Embryonic facial prominence (tissue), 1 donor: ENCODE measurements around the gene LRPPRC.
"Not testable (repeated sequence)": the region's sequence is repeated elsewhere in the genome, so short reads cannot be mapped to it uniquely, and the experiment has no call there.

ENCODE experiments used
- DNase-seq: peaks from one replicate; pipeline ENCODE4 v3.0.0-alpha.2; 2016; ENCODE audit errors: extremely low spot score

LRPPRC gene

DNA sequence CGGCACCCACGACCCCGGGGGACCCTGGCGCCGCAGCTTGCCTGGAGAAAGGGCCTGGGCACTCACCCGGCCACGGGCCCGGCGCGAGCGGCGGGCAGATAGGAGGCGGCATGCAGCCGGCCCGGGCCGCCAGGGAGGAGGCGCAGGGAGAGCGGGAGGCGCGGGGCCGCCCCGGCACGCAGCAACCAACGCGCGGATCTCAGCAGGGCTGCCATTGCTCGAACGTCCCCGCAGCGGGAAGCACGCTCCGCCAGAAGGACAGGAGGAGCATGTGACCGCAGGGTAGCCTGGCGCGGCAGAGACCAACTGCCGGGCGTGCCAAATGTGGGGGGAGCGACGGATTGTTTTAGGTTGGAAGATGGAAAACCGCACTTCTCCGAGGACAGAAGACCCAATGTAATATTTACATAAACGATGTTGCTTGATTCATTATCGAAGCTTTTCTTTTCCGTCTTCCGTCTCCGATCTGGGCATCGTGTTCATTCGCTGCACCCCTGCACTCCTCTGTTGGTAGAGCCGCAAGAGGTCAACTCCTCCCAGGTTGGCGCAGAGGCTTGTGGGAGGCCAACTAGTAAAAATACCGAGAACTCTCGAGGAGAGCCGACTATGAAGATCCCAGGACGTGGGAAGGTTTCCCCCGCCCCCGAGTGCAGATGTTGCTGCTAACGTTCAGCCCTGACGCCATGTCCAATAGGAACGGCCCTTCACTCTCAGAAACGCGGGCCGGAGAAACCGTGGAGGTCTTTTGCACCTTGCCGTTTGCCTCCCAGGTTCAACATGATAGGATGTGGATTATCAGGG lies at the start of gene LRPPRC:
TSS of gene LRPPRC (minus strand) at position 257 of the 801 bp plus-strand sequence. CDS start at position 215, 42 bp downstream.
- peak; percentile 95 for DNase-seq

DNA sequence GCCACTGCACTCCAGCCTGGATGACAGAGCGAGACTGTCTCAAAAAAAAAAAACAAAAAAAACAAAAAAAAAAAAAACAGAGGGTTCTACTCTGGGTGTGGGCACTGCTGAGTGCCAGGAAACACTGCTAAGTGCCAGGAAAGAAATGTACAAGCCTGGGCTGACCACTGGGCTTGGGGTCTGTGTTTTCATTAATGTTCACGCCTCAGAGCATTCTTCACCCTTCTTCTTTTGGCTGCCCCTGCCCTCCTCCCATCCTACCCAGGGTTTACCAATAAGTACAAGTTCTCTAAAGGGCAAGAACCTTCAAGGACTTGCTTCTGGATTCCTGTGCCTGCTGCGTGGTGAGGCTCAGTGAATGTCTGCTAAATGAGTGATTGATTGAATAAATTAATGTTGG lies 49.3 kb upstream of the LRPPRC start:
- no peak for DNase-seq

DNA sequence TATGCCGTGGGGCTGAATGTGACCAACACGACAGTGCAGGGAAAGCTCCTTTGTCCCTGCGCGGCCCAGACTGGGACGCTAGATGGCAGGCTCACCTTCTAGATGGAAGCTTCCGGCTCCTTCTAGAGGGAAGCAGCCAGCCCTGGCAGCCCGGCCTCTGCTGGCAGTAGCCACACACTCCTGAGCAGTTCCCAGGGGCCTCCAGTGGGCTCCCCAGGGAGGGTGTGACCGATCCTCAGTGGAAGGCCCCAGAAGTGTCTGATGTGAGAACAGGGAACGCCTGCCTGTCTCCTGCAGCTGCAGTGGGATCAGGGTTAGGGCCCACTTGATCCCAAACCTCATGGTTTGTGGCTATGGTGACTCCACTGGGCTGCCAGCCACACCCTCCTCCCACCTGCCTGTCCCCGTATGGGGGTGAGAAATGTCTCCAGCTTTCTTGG lies 48.5 kb upstream of the LRPPRC start:
- peak; percentile 16 for DNase-seq

DNA sequence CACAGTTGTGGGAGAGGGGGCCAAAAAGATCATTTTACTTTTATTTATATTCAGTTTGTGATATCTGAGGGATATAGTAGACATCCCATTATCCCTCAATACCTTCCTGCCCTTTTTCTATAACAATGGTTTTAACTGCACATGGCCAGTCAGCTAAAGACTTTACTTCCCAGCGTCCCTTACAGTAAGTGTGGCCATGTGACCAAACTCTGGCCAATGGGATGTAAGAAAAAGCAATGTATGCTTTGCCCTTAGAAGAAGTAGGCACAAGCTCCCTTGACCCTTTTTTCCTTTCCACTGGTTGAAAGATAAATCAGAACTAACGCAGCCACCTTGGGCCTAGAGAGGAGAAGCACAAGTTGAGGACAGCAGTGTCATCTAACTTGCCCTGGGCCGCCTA lies 44.6 kb upstream of the LRPPRC start:
- no peak for DNase-seq

DNA sequence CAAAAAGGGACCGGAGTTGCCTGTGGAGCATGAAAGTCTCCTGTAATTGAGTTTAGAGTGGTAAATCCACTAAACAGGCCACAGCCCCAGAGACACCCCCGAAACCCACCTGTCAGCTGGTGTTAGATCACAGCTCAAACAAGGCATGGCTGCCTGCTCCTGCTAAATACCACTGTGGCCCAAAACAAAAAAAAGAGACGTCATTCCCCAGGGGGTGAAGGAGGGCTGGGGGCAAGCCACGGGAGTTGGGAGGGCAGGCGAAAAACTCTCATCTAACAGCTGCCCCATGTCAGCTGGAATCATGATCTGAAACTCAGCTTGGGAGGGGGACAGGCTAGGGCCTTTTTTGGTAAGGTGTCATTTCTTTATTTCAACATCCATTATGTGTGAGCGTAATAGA lies 42.5 kb upstream of the LRPPRC start:
- DNase-seq = no peak

DNA sequence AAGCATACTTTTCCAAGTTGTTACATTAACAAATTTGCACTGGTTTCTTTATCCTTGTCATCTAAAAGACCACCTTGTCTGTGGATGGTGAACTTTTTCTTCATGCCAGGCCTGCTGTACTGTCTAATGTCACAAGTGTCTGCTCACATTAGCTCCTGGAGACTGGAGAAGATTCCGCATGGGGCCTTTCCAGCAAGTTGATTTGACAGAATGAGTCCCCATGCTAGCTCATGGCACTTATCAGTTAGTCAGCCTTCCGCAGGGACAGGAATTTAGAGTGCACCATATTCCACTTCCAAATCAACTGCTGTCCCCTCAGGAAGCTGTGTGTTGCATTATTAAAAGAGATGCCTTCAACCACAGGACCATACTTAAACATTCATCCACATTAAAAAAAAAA lies 41.4 kb upstream of the LRPPRC start:
- DNase-seq = no peak

DNA sequence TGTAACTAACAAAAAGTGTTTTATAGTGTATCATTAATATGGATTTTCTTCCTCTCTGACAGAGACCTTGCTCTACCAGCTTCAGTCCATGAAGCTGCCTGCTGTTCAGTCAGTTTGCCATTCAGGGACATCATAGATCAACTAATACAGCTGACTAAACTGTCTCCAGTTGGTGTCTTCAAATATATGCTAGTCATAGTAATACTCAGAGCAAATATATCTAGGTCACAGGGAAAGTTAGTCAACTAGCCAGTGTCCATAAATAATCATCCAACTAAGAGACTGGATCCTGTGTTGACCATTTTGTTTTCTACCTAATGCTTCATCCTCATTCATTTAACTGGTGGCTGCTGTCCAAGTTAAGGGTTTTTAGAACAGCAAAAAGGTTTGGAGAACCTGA lies 38.2 kb upstream of the LRPPRC start:
- DNase-seq = no peak

DNA sequence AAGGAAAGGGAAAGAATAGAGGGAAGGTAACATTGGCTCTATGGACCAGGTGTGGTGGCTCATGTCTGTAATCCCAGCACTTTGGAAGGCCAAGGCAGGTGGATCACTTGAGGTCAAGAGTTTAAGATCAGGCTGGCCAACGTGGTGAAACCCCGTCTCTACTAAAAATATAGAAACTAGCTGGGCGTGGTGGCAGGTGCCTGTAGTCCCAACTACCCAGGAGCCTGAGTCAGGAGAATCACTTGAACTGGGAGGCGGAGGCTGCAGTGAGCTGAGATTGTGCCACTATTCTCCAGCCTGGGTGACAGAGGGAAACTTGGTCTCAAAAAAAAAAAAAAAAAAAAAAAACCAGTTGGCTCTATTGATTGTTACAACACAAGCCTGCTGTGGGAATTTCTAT lies 31.3 kb upstream of the LRPPRC start:
- not testable (repeated sequence) for DNase-seq

DNA sequence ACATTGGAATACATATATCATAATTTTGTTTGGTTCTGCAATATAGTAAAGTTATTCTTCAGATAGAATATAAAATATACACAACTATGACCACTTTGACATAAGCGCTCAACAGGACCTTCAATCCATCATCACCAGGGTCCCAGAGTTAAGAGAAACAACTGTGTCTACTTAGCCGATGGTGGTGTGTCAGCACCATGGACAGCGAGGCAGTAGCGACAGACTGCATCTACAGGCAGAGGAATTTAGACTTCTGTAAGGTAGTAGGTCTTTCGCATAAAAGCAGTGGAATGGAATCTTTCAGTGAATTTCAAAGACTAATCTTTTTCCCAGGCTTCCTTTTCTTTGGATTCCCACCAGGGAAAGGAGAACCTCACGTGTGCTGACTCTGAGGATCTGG lies 20.5 kb upstream of the LRPPRC start:
- DNase-seq = peak; percentile 13

DNA sequence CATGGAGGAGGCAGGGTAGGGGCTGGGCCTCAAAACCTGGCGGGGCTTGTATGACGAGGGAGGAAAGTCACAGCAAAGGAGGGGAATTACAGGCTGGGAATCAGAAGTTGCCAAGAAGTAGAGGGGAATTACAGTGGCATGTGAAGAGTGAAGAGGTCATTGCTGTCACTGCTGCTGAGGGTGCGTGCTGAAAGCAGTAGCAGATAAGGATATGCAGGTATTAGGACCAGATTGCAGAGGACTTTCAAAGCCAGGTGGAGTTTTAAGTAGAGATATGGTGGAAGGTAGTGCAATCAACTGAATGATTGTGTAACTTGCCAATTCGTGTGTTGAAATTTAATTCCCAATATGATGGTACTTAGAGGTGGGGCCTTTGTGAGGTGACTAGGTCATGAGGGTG lies 19.4 kb upstream of the LRPPRC start:
- no peak for DNase-seq

DNA sequence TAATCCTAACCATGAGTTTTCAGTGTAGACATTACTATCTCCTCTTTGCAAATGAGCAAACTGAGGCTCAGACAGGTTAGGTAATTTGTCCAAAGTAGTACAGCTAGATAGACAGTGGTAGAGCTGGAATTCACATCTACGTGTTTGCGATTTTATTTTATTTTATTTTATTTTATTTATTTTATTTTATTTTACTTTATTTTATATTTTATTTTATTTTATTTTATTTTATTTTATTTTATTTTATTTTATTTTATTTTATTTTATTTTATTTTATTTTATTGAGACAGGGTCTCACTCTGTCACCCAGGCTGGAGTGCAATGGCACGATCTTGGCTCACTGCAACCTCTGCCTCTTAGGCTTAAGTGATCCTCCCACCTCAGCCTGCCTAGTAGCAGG lies 17.4 kb upstream of the LRPPRC start:
- not testable (repeated sequence) for DNase-seq

DNA sequence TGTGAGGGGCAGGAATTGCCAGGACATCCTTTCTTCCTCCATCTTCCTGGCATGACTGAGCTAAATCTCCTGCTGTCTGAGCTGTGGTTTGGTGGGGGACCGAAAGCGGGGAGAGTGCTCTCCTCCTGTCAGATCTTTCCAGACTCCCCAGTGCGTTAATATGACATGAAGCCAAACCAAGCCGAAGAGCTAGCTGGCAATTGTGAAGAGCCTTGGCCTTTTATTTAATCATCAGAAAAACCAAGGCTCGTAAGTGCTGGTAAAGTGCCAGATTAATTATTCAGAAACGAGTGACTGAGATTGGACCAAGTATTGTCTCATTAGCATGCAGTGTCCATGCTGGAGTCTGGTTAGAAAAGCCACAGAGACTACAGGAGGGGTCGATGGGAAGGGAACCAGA lies 14.5 kb upstream of the LRPPRC start:
- no peak for DNase-seq

DNA sequence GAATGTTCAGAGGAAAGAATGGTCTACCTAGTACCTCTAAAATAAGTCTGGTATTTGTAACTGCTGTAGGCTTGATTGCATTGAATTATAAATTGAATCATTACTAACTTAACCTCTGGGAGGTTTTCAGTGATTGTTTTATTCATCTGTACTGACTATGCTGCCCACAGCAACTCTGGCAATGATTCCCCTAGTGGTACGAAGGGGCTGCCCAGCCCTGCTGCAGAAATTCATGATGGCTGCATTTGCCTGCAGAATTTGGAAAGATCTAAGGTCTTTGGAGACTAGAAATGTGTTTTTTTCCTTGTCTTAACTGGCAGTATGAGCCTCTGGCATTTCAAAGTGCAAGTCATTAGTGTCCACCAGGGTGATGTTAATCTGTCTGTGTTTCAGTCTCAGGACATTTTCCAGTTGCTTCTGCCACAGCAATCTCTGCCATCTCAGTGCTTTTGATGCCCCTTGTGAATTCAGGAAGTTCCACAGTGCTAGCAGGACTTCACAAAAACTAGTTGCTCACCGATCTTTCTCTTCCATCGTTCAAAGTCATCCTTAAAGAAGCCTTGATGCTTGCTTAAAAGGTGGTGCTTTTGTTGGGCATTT lies 13.4 kb upstream of the LRPPRC start:
- no peak for DNase-seq

DNA sequence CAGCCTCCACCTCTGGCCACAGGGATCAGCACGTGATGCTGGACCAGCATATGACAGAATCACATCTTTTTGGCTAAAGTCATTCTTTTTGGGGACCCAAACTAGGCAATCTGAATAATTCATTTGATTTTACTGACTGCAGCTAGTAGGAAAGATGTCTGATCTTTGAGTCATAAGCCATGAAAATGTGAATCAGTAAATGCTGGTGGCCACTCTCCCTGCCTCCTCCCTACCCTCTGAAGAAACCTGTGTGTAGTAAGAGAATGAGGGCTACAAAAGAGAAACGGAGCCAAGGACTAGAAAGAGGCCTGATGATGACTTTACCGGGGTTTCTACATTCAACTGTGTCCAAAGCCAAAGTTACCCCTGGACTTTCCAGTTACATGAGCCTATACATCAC lies 10.1 kb upstream of the LRPPRC start:
- DNase-seq = no peak

DNA sequence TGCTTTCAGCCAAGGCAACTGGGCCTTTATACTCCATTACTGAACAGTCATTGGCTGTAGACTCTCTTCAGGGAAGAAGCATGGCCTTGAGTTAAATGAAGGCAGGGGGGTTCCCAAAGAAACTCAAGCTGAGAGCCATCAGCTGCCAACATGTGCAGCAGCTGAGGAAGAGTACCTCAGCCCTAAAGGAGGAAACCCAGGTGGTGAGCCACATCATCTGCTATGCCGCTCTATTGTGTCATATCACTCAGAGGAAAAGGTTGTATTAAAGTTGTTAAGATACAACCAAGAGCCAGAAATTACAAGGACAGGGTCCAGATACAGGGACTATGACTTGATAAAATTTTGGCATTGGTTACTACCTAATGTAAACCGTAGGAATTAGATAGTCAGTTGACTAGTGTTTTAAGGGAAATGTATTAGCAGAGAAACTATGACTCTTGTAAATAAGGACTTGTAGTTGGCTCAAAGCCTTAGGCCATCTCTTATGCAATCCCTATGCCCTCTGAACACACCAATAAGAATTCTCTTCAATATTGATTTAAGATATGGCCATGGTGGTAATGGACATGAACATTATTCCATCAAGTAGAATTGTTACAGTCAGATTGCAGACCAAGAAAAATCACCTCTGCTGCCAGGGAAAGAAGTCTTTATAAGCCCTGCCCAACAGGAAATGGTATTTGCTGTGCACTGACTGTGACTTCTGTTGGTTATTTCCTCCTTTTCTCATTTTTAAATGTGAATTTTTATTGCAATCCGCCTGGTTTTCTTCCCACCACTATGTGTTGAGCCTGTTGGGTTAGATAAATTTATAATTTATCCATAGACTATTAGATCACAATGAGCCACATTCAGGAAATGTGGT lies 9.2 kb upstream of the LRPPRC start:
- no peak for DNase-seq

DNA sequence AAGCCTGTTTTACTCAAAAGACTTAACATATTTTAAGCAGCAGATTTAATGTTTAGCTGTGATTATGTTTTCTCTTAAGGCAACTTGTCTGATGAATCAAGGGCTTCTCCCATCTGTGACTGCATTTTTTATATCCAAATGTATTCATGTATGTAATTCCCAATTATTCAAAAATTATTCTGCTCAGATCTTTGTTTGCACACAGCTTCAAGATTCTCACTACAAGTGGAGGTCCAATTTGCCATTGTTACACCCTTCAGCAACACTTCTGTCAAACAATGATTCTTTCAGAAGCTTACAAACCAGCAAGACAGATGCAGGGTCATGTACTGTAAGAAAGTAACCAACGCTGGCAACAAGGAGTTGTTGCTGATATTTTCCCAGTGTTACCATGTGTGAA lies 5.9 kb upstream of the LRPPRC start:
- no peak for DNase-seq

DNA sequence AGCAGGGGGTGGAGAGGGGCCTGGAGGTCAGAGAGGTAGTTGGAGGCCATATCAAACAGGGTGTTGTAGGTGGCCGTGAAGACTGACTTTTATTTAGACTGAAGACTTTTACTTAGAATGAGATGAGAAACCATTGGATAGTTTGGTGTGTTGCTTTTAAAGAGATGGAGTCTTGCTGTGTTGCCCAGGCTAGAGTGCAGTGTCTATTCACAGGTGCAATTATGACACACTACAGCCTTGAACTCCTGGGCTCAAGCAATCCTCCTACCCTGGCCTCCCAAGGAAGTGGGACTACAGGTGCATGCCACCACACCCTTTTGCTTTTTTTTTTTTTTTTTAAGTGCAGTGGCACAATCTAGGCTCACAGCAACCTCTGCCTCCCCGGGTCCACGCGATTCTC lies 2.5 kb upstream of the LRPPRC start:
- DNase-seq = no peak

DNA sequence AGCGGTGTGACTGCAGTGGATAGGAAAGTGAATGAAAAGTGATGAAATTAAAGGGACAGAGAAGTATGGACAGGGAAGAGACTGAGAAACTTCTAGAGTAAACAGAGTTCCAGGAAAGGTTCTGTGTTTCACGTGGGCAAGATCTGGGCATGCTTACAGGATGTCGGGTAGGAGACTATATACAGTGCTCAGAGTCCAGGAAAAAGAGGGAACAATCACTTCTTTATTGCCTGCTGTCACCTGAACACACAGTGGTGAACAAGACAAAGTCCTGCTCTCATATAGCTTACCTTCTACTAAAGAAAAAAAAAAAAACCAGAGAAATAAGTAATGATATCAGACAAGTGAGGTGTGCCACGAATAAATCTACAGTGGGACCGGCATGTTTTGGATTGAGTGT lies 2.4 kb downstream of the LRPPRC start:
- DNase-seq = no peak

DNA sequence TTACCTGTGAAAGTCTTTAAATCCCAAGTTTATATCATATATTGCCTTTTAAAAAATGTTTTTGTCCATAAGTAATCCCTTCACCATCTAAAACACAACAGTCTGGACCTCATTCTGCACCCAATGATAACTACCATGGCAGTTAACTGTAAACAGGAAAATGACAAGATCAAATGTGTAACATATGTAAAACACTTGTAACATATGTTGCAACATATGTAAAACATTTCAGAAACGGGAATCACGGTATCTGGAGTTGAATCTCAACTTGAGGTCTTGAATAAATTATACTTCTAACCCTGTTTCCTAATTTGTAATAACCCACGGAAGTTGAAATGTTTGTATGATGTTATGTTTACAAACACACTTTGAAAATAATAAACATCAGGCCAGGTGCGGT lies 6.2 kb downstream of the LRPPRC start:
- DNase-seq = no peak

DNA sequence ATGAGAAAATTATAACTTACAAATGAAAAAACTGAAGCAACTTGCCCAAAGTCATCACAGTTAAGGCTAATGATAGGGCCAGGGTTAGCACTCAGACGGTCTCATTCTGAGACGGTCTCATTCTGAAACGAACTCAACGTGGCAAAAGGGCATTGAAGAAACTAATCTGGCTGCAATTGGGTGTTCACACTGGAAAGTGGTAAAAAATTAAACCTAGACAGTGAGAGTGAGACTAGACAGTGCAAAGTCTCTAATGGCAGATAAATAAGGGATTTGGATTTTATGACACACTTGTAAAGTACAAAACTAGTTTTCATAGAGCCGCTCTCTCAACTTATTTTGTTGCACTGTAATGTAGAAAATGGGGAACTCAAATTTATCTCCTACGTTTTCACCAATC lies 9.2 kb downstream of the LRPPRC start:
- DNase-seq = no peak

DNA sequence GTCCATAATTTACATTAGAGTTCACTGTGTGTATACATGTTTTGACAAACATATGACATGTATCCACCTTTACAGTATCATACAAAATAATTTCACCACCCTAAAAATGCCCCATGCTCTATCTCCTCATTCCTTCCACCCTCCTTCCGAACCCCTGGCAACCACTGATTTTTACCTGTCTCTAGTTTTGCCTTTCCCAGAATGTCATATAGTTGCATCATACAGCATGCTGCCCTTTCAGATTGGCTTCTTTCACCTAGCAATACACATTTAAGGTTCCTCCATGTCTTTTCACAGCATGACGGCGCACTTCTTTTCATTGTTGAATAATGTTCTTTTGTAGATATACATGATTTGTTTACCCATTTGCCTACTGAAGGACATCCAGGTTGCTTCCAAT lies 10.4 kb downstream of the LRPPRC start:
- DNase-seq = no peak

DNA sequence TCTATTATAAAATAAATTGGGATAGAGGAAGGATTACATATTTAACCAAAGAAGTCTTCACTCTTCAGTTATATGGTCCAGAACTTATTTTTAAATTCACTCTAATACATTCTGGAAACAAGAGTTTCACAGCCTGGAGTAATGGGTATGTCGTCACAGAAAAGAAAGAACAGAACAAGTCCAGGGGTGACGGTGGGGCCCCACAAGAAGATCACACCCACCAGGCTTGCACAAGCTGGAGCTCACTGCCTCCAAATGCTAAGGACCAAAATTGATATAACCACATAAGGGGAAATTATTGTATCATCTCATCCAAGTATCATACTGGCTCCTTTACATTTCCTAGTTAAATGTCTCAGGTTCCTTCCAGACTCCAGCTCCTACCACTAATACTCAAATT lies 11.3 kb downstream of the LRPPRC start:
- no peak for DNase-seq

DNA sequence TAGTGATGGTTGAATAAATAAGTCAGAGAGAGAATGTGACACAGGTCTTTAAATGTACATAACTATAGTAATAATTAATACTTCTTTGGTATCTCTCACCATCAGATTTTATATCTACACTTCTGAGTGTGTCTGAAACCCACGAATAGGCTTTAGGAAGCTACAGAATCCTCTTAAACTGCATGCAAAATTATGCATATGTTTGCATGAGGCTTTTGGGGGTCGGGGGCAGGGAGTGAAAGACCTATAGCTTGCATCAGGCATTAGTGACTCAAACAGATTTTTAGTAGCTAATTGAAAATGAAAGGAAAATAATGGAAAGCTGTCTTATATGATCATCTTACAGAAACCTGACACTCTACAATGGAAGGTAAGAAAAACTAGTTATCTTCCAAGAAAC lies 14.9 kb downstream of the LRPPRC start:
- no peak for DNase-seq
